Right lobe of liver (tissue), 6 donors: ENCODE measurements around the gene DDRGK1. TPM values are rescaled to one million over a fixed set of nuclear protein-coding genes. Genes with fewer than 3 reads are reported as not detected.

ENCODE experiments used
- ATAC-seq, 4 donors: fragments of 200-7000 bp; cut with Tn5 transposase; one replicate each; pipeline ENCODE4 v1.9.1; 2020; ENCODE audit warnings: mild to moderate bottlenecking in 4 of 4, moderate library complexity in 4 of 4
- DNase-seq, 3 donors: peaks; one replicate each; pipeline ENCODE4 v3.0.0-alpha.2; 2020
- H3K27ac ChIP-seq, 3 donors: fragments of 200-600 bp; one replicate each; pipeline ENCODE4 v1.8.0; 2022
- H3K27me3 ChIP-seq, 2 donors: fragments of 200-600 bp; one replicate each; pipeline ENCODE4 v1.8.0; 2022
- H3K36me3 ChIP-seq, 4 donors: fragments of 200-600 bp; sonication (generic) in 1 of 4; one replicate each; pipeline versions ENCODE4 v1.5.1 to v1.8.0; 2017 to 2022; ENCODE audit warnings: control low read depth in 1 of 4
- H3K4me1 ChIP-seq, 4 donors: fragments of 200-600 bp; sonication (generic) in 1 of 4; one replicate each; pipeline versions ENCODE4 v1.5.1 to v1.8.0; 2017 to 2022; ENCODE audit warnings: control low read depth in 1 of 4
- H3K4me3 ChIP-seq, 3 donors: fragments of 200-600 bp; one replicate each; pipeline ENCODE4 v1.8.0; 2022
- H3K9me3 ChIP-seq, 4 donors: fragments of 200-600 bp; sonication (generic) in 1 of 4; one replicate each; pipeline versions ENCODE4 v1.5.1 to v1.8.0; 2017 to 2022; ENCODE audit warnings: control low read depth in 1 of 4
- CTCF ChIP-seq, 4 donors: fragments of 200-600 bp in 3 of 4; fragments of 450-650 bp in 1 of 4; IDR thresholded peaks; one replicate each; pipeline versions ENCODE4 v1.5.1 to v1.8.0; 2016 to 2022; ENCODE audit warnings: antibody characterized with exemption in 4 of 4, mild to moderate bottlenecking in 2 of 4
- POLR2A ChIP-seq: fragments of 450-650 bp; IDR thresholded peaks from one replicate; pipeline ENCODE4 v1.6.1; 2017; ENCODE audit warnings: antibody characterized with exemption, mild to moderate bottlenecking
- WGBS: methylation state at CpG from one replicate; pipeline ENCODE4 v1.1.6; 2018; ENCODE audit warnings: low coverage, low lambda C conversion rate; ENCODE audit not compliant: insufficient coverage; ENCODE audit errors: missing lambda C conversion rate; 5-methylcytosine and 5-hydroxymethylcytosine counted together
- intact Hi-C, 2 donors: fragments of 100-400 bp; cut with DNase I; formaldehyde crosslinking; loops; one replicate each; pipeline versions ENCODE4 v1.11.2 to v1.14.1; 2022
- total RNA-seq, 6 experiments: library from RNA; depleted of rRNA in 2 of 6; stranded (reverse); fragments of >200 nt in 2 of 6; fragmentation: NEBNext Ultra II Directional in 3 of 6; extraction: Animal tissue kit (Norgen Biotek cat#: 25700) in 3 of 6; gene quantifications; one replicate each; pipeline versions ENCODE4 v1.1.0 to v1.2.4, GENCODE V29; 2016 to 2023
- donor health status: DM: no; HTN: yes; CAD: no.
- donor health status: DM: no; HTN: no; CAD: no.
- donor health status: DM: no; HTN: no; CAD: no.
- donor health status: DM: no; HTN: yes; CAD: no.
- donor health status: DM: no; HTN: yes; CAD: no.

DDRGK1 gene
- total RNA-seq, 6 experiments from 2014 or later, result 55.0 to 76.1 (median 60.1) TPM

DNA sequence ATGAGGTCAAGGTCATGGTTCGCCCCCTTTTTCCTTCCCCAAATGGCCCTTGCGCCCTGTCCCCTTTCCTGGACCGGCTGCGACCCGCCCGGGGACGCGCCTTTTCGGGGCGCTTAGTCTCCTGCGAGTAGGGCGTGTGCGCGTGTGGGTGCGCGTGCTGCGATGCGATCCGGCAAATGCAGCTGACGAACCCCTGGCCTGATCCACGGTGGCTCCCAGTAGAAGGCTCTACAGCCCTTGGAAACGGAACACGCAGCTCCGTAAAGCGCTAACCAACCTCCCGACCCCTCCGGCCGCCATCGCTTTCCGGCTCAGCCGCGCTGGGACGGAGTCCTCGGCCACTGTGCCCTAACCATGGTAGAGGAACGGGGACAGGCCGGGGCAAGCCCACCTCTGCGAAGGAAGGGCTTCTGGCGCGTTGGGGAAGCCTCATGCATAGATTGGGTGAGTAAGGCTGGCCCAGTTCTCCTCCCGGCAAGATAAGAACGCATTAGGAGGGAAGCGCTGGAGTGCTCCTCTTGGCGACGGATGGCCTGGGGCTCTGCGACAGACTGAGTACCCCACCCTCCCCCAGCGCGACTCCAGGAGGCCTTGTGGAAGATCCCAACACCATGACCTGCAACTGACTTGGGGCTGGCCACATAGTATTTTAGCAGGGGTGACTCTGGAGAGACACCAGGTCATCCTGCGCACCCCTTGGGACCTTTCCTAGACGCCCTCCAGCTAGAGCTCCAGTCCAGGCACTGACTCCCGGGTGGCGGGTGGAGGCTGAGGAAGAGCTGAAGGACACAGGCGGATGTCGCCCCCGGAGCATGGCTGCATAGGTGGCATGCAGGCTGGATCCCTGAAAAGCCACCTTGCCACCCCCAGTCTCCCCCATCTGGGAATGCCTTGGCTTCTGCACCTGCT is 35.6 kb upstream of the DDRGK1 start:
- DNase-seq (no peak), ATAC-seq (peak in 1 of 4 donors; percentile 5)
- H3K4me1 ChIP-seq, result peaks cover 0 to 17% (median 0%) of the 10 kb centered on the region in 4 donors
- peaks cover 0 to 7% of the 10 kb centered on the region in 2 donors for H3K27me3 ChIP-seq
- TF ChIP-seq CTCF (IDR thresholded peaks at IDR 0.05), result no peak
- TF ChIP-seq POLR2A, result no peak
- H3K4me3 ChIP-seq, result peak overlapping the region; percentile 52 to 72 (median 70)
- intact Hi-C loops, result no loop called here
- no peaks in the 10 kb centered on the region for H3K9me3 ChIP-seq
- 10% methylated on average over 35 of the region's 54 CpGs for WGBS
- H3K36me3 ChIP-seq, result no peaks in the 10 kb centered on the region
- no peak overlapping the region for H3K27ac ChIP-seq

- H3K4me1 ChIP-seq, result peaks cover 0 to 17% (median 0%) of the 10 kb centered on the region in 4 donors
- WGBS, result 0% methylated on average over 5 of the region's 107 CpGs
- H3K27ac ChIP-seq, result no peak within 1 kb of the TSS
- H3K36me3 ChIP-seq, result no peaks in the 10 kb centered on the region
- H3K27me3 ChIP-seq, result peaks cover 0 to 7% of the 10 kb centered on the region in 2 donors
- peak; percentile 56 to 78 (median 69) for ATAC-seq
- intact Hi-C loops, result no loop called here
- peak within 1 kb of the TSS; percentile 52 to 72 (median 70) for H3K4me3 ChIP-seq
- DNase-seq, result peak in 1 of 3 donors; percentile 67
- H3K9me3 ChIP-seq, result no peaks in the 10 kb centered on the region
- no peak for TF ChIP-seq CTCF (IDR thresholded peaks at IDR 0.05)
- no peak for TF ChIP-seq POLR2A
Measured at GRCh38 chr20:3239026-3239866, 34.8 kb upstream of the DDRGK1 start, which contains the start of gene SLC4A11. Gene SLC4A11, minus strand, starts transcription at chr20:3239190. Its CDS starts 53 bp downstream, at chr20:3239137.

- no peaks in the 10 kb centered on the region for H3K9me3 ChIP-seq
- no peaks in the 10 kb centered on the region for H3K36me3 ChIP-seq
- H3K4me3 ChIP-seq, result peak overlapping the region; percentile 52 to 72 (median 70)
- no CpG with 5 or more reads among the region's 48 CpGs for WGBS
- H3K27ac ChIP-seq, result no peak overlapping the region
- TF ChIP-seq POLR2A, result no peak
- no peak for TF ChIP-seq CTCF (IDR thresholded peaks at IDR 0.05)
- H3K4me1 ChIP-seq, result peaks cover 0 to 17% (median 0%) of the 10 kb centered on the region in 4 donors
- no peak for DNase-seq
- intact Hi-C loops, result no loop called here
- peak in 3 of 4 donors; percentile 8 to 14 (median 14) for ATAC-seq
- peaks cover 0 to 7% of the 10 kb centered on the region in 2 donors for H3K27me3 ChIP-seq
Measured at GRCh38 chr20:3238616-3239025, 34.1 kb upstream of the DDRGK1 start.

DNA sequence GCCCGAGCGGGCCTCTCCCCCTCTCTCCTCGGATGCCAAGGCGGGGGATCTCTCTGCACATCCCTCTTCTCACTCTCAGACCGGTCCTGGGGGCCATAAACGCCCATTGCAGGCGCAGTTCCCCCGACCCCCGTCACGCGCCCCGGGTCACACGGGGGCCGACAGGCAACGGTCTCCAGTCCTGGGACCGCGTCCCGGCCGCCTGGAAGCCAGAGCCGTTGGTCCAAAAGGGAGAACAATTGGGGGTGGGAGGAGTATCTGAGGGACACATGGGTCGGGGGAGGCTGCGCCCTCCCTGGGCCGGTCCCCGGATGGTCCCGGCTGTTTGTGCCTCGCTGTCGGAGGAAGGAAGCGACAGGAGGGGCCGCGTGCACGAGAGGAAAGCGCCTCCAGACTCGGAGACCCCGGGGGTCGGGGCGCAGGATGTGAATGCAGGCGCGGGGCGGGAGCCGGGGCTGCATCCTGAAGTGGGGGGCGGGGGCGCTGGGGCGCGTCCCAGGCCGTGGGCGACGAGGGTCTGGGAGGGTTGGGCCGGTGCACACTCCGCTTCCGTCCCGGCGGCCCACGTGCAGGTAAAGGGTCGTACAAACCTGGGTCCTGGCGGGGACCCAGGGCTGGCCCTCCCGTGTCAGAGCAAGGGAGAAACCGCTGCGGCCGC is 33.6 kb upstream of the DDRGK1 start:
- ATAC-seq (no peak), DNase-seq (no peak)
- WGBS, result 4% methylated on average over 5 of the region's 59 CpGs
- H3K4me1 ChIP-seq, result peaks cover 0 to 17% (median 0%) of the 10 kb centered on the region in 4 donors
- no peak overlapping the region for H3K27ac ChIP-seq
- TF ChIP-seq POLR2A, result no peak
- TF ChIP-seq CTCF (IDR thresholded peaks at IDR 0.05), result no peak
- H3K9me3 ChIP-seq, result no peaks in the 10 kb centered on the region
- H3K4me3 ChIP-seq, result peak overlapping the region; percentile 52 to 72 (median 70)
- H3K27me3 ChIP-seq, result peaks cover 0 to 7% of the 10 kb centered on the region in 2 donors
- intact Hi-C loops, result no loop called here
- no peaks in the 10 kb centered on the region for H3K36me3 ChIP-seq
